GM23338 (cell line): Measurements from ENCODE around the gene HSPBP1.

ENCODE experiments used
- EZH2phosphoT487 ChIP-seq: fragments of 200-600 bp; sonication (generic); IDR thresholded peaks from one replicate; pipeline ENCODE4 v1.8.1; 2018; ENCODE audit warnings: antibody characterized with exemption; ENCODE audit not compliant: unreplicated experiment
- POLR2AphosphoS5 ChIP-seq: IDR thresholded peaks from 2 replicates; pipeline ENCODE4 v1.6.1; 2016; ENCODE audit warnings: antibody characterized with exemption, low read depth
- TF ChIP-seq, protein P1 (sequence below), 2 experiments: fragments of 200-600 bp in 1 of 2; sonication (generic) in 1 of 2; conservative IDR thresholded peaks; 2 replicates each; pipeline versions ENCODE4 v1.5.1 to v1.6.1; 2016 to 2017; ENCODE audit warnings: antibody characterized with exemption in 2 of 2, low read depth in 2 of 2, mild to moderate bottlenecking in 2 of 2, moderate library complexity in 1 of 2

- TF ChIP-seq EZH2phosphoT487 (no peak), POLR2AphosphoS5 (no peak)
- TF ChIP-seq, protein P1, sequence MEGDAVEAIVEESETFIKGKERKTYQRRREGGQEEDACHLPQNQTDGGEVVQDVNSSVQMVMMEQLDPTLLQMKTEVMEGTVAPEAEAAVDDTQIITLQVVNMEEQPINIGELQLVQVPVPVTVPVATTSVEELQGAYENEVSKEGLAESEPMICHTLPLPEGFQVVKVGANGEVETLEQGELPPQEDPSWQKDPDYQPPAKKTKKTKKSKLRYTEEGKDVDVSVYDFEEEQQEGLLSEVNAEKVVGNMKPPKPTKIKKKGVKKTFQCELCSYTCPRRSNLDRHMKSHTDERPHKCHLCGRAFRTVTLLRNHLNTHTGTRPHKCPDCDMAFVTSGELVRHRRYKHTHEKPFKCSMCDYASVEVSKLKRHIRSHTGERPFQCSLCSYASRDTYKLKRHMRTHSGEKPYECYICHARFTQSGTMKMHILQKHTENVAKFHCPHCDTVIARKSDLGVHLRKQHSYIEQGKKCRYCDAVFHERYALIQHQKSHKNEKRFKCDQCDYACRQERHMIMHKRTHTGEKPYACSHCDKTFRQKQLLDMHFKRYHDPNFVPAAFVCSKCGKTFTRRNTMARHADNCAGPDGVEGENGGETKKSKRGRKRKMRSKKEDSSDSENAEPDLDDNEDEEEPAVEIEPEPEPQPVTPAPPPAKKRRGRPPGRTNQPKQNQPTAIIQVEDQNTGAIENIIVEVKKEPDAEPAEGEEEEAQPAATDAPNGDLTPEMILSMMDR (conservative IDR thresholded peaks at IDR 0.05; ENCODE audit: low read depth in 2 of 2): no peak
Observed at GRCh38 chr19:55266840-55267239, 13.1 kb downstream of the HSPBP1 start.
